ENCODE data around the gene MBTD1. TPM values are rescaled to one million over a fixed set of nuclear protein-coding genes. Genes with fewer than 3 reads are reported as not detected.

MBTD1 gene
- total RNA-seq, 1 donor from 2014 or later = 69.8 TPM

GRCh38 chr17:51257150-51258081 is 2.4 kb downstream of the MBTD1 start:
- no peak for DNase-seq (ENCODE audit: low spot score)
- H2AFZ ChIP-seq (replicated peaks) = no peak overlapping the region
- peaks cover 30% of the 10 kb centered on the region for H3K4me1 ChIP-seq
- no peaks in the 10 kb centered on the region for H3K27me3 ChIP-seq
- Mint-ChIP-seq H3K36me3 (peaks cover 11% of the 10 kb centered on the region), H3K27ac (no peak overlapping the region), H3K27me3 (ENCODE audit: insufficient read depth, low read depth) (peaks cover 5% of the 10 kb centered on the region), H3K9me3 (peaks cover 3% of the 10 kb centered on the region), H3K4me3 (peak overlapping the region; percentile 96), H3K4me1 (peaks cover 28% of the 10 kb centered on the region)
- TF ChIP-seq CTCF (IDR thresholded peaks at IDR 0.05) (no peak), EZH2 (IDR thresholded peaks at IDR 0.05) (no peak), EZH2phosphoT487 (IDR thresholded peaks at IDR 0.05) (no peak)
- peaks cover 18% of the 10 kb centered on the region for H3F3A ChIP-seq (ENCODE audit: low read depth)
- H3K9ac ChIP-seq = peak overlapping the region; percentile 17
- H3K4me3 ChIP-seq = peak overlapping the region; percentile 66
- H4K20me1 ChIP-seq (ENCODE audit: low read depth) = peaks cover 72% of the 10 kb centered on the region
- H3K79me2 ChIP-seq (ENCODE audit: low read depth) = peaks cover 90% of the 10 kb centered on the region
- peak overlapping the region; percentile 93 for H3K4me2 ChIP-seq
- peaks cover 20% of the 10 kb centered on the region for H3K36me3 ChIP-seq
- no peak overlapping the region for H3K27ac ChIP-seq
- H3K9me3 ChIP-seq (ENCODE audit: low read depth) = no peaks in the 10 kb centered on the region

GRCh38 chr17:51256101-51256500 is 3.7 kb downstream of the MBTD1 start:
- Histone ChIP-seq H3K9me3 (ENCODE audit: low read depth) (no peaks in the 10 kb centered on the region), H4K20me1 (ENCODE audit: low read depth) (peaks cover 59% of the 10 kb centered on the region), H3K9ac (no peak overlapping the region), H3F3A (ENCODE audit: low read depth) (peaks cover 12% of the 10 kb centered on the region), H3K27ac (no peak overlapping the region), H3K27me3 (no peaks in the 10 kb centered on the region), H2AFZ (replicated peaks) (no peak overlapping the region), H3K79me2 (ENCODE audit: low read depth) (peaks cover 90% of the 10 kb centered on the region), H3K4me2 (no peak overlapping the region), H3K4me3 (no peak overlapping the region), H3K36me3 (peaks cover 24% of the 10 kb centered on the region), H3K4me1 (peaks cover 24% of the 10 kb centered on the region)
- Mint-ChIP-seq H3K36me3 (peaks cover 18% of the 10 kb centered on the region), H3K27ac (no peak overlapping the region), H3K4me1 (peaks cover 19% of the 10 kb centered on the region), H3K9me3 (peaks cover 7% of the 10 kb centered on the region), H3K27me3 (ENCODE audit: insufficient read depth, low read depth) (peaks cover 3% of the 10 kb centered on the region), H3K4me3 (no peak overlapping the region)
- TF ChIP-seq EZH2 (IDR thresholded peaks at IDR 0.05) = no peak
- no peak for TF ChIP-seq CTCF (IDR thresholded peaks at IDR 0.05)
- TF ChIP-seq EZH2phosphoT487 (IDR thresholded peaks at IDR 0.05) = no peak
- no peak for DNase-seq (ENCODE audit: low spot score)

GRCh38 chr17:51255673-51256072 is 4.2 kb downstream of the MBTD1 start:
- no peak overlapping the region for H3K27ac Mint-ChIP-seq

More at GRCh38 chr17:51255673-51256072, 4.2 kb downstream of the MBTD1 start:
- H3K27me3 ChIP-seq = no peaks in the 10 kb centered on the region
- peaks cover 92% of the 10 kb centered on the region for H3K79me2 ChIP-seq (ENCODE audit: low read depth)
- H3K9me3 Mint-ChIP-seq = peaks cover 11% of the 10 kb centered on the region
- H3K27ac ChIP-seq = no peak overlapping the region
- H3K9me3 ChIP-seq (ENCODE audit: low read depth) = no peaks in the 10 kb centered on the region
- peaks cover 27% of the 10 kb centered on the region for H3K36me3 ChIP-seq
- peaks cover 58% of the 10 kb centered on the region for H4K20me1 ChIP-seq (ENCODE audit: low read depth)
- no peak overlapping the region for H3K9ac ChIP-seq
- no peak overlapping the region for H2AFZ ChIP-seq (replicated peaks)
- no peak overlapping the region for H3K4me3 Mint-ChIP-seq
- peaks cover 7% of the 10 kb centered on the region for H3F3A ChIP-seq (ENCODE audit: low read depth)
- no peak for DNase-seq (ENCODE audit: low spot score)
- H3K36me3 Mint-ChIP-seq = peaks cover 23% of the 10 kb centered on the region
- TF ChIP-seq CTCF (IDR thresholded peaks at IDR 0.05) (no peak), EZH2phosphoT487 (IDR thresholded peaks at IDR 0.05) (no peak), EZH2 (IDR thresholded peaks at IDR 0.05) (no peak)
- no peak overlapping the region for H3K4me2 ChIP-seq
- peaks cover 3% of the 10 kb centered on the region for H3K27me3 Mint-ChIP-seq (ENCODE audit: insufficient read depth, low read depth)
- peaks cover 19% of the 10 kb centered on the region for H3K4me1 Mint-ChIP-seq
- H3K4me1 ChIP-seq = peaks cover 24% of the 10 kb centered on the region
- H3K4me3 ChIP-seq = no peak overlapping the region

All from neural progenitor cell (in vitro differentiated cells).